HepG2 (cell line): ENCODE measurements around the gene SRSF1. TPM values are rescaled to one million over a fixed set of nuclear protein-coding genes. Genes with fewer than 3 reads are reported as not detected.

Experiments used
- ASH2L ChIP-seq: fragments of 300-600, 200-600 bp; sonication (generic); IDR thresholded peaks from 2 replicates; pipeline ENCODE4 v1.7.0; 2017; ENCODE audit warnings: low read depth, mild to moderate bottlenecking, moderate library complexity, mixed read lengths, low read length; ENCODE audit not compliant: insufficient read length
- DPF2 ChIP-seq: sonication (generic); formaldehyde crosslinking; IDR thresholded peaks from 2 replicates; pipeline ENCODE4 v1.4.0; 2020; ENCODE audit warnings: mild to moderate bottlenecking, low read depth, missing genetic modification reagents, borderline replicate concordance
- KDM4B ChIP-seq: sonication (generic); formaldehyde crosslinking; IDR thresholded peaks from 2 replicates; pipeline ENCODE4 v1.4.0; 2020; ENCODE audit warnings: missing genetic modification reagents
- NKX3-1 ChIP-seq: sonication (generic); formaldehyde crosslinking; IDR thresholded peaks from 2 replicates; pipeline ENCODE4 v1.5.0; 2020; ENCODE audit warnings: missing genetic modification reagents
- NR3C1 ChIP-seq: sonication (generic); formaldehyde crosslinking; IDR thresholded peaks from 2 replicates; pipeline ENCODE4 v1.4.0; 2020; ENCODE audit warnings: missing genetic modification reagents
- PRMT3 ChIP-seq: sonication (generic); formaldehyde crosslinking; IDR thresholded peaks from 2 replicates; pipeline ENCODE4 v1.8.1; 2022; ENCODE audit warnings: low read depth, mild to moderate bottlenecking, moderate library complexity, missing genetic modification reagents, borderline replicate concordance
- RNF2 ChIP-seq: fragments of 450-650 bp; conservative IDR thresholded peaks from 2 replicates; pipeline ENCODE4 v1.6.1; 2016; ENCODE audit warnings: low read depth
- ZNF333 ChIP-seq: sonication (generic); formaldehyde crosslinking; IDR thresholded peaks from 2 replicates; pipeline ENCODE4 v1.4.0; 2020; ENCODE audit warnings: mild to moderate bottlenecking, missing genetic modification reagents, borderline replicate concordance
- ZNF44 ChIP-seq: sonication (generic); formaldehyde crosslinking; IDR thresholded peaks from 2 replicates; pipeline ENCODE4 v1.5.1; 2020; ENCODE audit warnings: mild to moderate bottlenecking, missing genetic modification reagents
- ZNF562 ChIP-seq: sonication (generic); formaldehyde crosslinking; IDR thresholded peaks from 2 replicates; pipeline ENCODE4 v1.8.0; 2022; ENCODE audit warnings: missing genetic modification reagents, borderline replicate concordance
- polyA plus RNA-seq, 8 experiments: library from polyadenylated mRNA; depleted of rRNA in 3 of 8; stranded (reverse) in 7 of 8; unstranded in 1 of 8; fragments of >200 nt; fragmentation: Illumina TruSeq in 4 of 8; extraction: Trizol in 4 of 8; gene quantifications; 2 replicates each; pipeline versions ENCODE4 v1.2.1 to v1.2.3, GENCODE V29; 2011 to 2016; ENCODE audit warnings: low read depth in 4 of 8, missing spikeins in 1 of 8, mixed read lengths in 1 of 8; ENCODE audit not compliant: insufficient read depth in 1 of 8
- total RNA-seq, 5 experiments: library from RNA; depleted of rRNA; stranded (reverse); fragments of >200 nt; fragmentation: Illumina TruSeq; extraction: Trizol; gene quantifications; 2 replicates each; pipeline ENCODE4 v1.2.3, GENCODE V29; 2016; ENCODE audit warnings: low read depth in 1 of 5
- TF ChIP-seq, protein P1 (sequence below): sonication (generic); formaldehyde crosslinking; IDR thresholded peaks from 2 replicates; pipeline ENCODE4 v1.4.0; 2020; ENCODE audit warnings: missing genetic modification reagents
- TF ChIP-seq, protein P2 (sequence below): sonication (generic); formaldehyde crosslinking; IDR thresholded peaks from 2 replicates; pipeline ENCODE4 v1.5.0; 2020; ENCODE audit warnings: missing genetic modification reagents
- TF ChIP-seq, protein P3 (sequence below), 2 experiments: sonication (generic) in 1 of 2; formaldehyde crosslinking in 1 of 2; IDR thresholded peaks; 2 replicates each; pipeline versions ENCODE4 v1.5.1 to v1.6.1; 2011 to 2020; ENCODE audit warnings: borderline replicate concordance in 1 of 2, low read depth in 1 of 2, low read length in 1 of 2, mild to moderate bottlenecking in 1 of 2, missing genetic modification reagents in 1 of 2, moderate library complexity in 1 of 2
- TF ChIP-seq, protein P4 (sequence below): sonication (generic); formaldehyde crosslinking; IDR thresholded peaks from 2 replicates; pipeline ENCODE4 v1.5.0; 2020; ENCODE audit warnings: missing genetic modification reagents, mild to moderate bottlenecking, borderline replicate concordance
- TF ChIP-seq, protein P5 (sequence below): sonication (generic); formaldehyde crosslinking; IDR thresholded peaks from 2 replicates; pipeline ENCODE4 v1.8.1; 2023; ENCODE audit warnings: mild to moderate bottlenecking, missing genetic modification reagents

Gene SRSF1
- total and polyA plus RNA-seq, 2 of the 13 experiments (the other 11 are each of a cell fraction or from before 2014, with no cell fraction given): 142 to 445 TPM

DNA sequence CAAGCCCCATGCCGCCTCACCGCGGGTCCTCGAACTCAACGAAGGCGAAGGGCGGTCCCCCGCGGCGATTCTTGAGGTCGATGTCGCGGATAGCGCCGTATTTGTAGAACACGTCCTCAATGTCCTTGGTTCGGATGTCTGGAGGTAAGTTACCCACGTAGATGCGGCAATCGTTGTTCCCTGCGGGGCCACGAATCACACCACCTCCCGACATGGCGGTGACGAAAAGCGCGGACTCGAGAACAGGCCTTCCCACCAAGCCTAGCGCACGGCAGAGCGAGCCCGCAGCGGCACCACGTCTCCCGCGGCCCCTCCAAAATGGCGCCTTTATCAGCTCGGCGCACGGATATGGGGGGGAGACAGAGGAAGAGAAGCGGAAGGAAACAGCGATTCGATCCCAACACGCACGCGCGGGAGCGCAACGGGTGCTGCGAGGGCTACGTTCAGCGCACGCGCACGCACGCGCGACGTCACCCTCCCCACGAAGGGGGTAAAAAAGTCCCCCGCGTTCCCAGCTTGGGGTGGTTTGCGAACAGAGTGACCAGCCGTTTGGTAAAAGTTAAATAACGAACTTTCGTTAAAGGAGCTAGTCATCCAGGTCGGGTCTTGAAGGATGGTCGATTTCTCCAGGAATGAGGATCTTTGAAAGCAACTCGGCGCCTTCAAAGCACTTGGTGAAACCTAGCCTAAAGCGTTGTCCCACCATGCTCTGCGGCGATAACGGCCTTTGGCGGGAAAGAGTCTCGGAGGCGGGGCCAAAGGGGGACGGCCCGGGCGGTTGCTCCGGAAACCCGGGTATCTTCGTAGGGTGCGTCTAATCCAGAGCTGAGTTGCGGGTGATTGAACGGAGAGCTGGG is at the start of gene SRSF1 (continued):
- TF ChIP-seq, protein P1, sequence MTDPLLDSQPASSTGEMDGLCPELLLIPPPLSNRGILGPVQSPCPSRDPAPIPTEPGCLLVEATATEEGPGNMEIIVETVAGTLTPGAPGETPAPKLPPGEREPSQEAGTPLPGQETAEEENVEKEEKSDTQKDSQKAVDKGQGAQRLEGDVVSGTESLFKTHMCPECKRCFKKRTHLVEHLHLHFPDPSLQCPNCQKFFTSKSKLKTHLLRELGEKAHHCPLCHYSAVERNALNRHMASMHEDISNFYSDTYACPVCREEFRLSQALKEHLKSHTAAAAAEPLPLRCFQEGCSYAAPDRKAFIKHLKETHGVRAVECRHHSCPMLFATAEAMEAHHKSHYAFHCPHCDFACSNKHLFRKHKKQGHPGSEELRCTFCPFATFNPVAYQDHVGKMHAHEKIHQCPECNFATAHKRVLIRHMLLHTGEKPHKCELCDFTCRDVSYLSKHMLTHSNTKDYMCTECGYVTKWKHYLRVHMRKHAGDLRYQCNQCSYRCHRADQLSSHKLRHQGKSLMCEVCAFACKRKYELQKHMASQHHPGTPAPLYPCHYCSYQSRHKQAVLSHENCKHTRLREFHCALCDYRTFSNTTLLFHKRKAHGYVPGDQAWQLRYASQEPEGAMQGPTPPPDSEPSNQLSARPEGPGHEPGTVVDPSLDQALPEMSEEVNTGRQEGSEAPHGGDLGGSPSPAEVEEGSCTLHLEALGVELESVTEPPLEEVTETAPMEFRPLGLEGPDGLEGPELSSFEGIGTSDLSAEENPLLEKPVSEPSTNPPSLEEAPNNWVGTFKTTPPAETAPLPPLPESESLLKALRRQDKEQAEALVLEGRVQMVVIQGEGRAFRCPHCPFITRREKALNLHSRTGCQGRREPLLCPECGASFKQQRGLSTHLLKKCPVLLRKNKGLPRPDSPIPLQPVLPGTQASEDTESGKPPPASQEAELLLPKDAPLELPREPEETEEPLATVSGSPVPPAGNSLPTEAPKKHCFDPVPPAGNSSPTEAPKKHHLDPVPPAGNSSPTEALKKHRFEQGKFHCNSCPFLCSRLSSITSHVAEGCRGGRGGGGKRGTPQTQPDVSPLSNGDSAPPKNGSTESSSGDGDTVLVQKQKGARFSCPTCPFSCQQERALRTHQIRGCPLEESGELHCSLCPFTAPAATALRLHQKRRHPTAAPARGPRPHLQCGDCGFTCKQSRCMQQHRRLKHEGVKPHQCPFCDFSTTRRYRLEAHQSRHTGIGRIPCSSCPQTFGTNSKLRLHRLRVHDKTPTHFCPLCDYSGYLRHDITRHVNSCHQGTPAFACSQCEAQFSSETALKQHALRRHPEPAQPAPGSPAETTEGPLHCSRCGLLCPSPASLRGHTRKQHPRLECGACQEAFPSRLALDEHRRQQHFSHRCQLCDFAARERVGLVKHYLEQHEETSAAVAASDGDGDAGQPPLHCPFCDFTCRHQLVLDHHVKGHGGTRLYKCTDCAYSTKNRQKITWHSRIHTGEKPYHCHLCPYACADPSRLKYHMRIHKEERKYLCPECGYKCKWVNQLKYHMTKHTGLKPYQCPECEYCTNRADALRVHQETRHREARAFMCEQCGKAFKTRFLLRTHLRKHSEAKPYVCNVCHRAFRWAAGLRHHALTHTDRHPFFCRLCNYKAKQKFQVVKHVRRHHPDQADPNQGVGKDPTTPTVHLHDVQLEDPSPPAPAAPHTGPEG (CRISPR knock-in tag): peak; percentile 90
- TF ChIP-seq NKX3-1 (peak; percentile 85), RNF2 (peak; percentile 99), NR3C1 (CRISPR knock-in tag) (no peak), ZNF44 (CRISPR knock-in tag) (peak; percentile 96), ZNF562 (CRISPR knock-in tag) (peak; percentile 73; the same call in 1 of the 2 replicates), DPF2 (CRISPR knock-in tag) (0 out of 2 replicates have a peak, but pooled peaks have one; percentile 35), PRMT3 (peak; percentile 79; the same call in 1 of the 2 replicates), KDM4B (CRISPR knock-in tag) (peak; percentile 36), ASH2L (peak; percentile 96), ZNF333 (CRISPR knock-in tag) (peak; percentile 97)
- TF ChIP-seq, protein P2, sequence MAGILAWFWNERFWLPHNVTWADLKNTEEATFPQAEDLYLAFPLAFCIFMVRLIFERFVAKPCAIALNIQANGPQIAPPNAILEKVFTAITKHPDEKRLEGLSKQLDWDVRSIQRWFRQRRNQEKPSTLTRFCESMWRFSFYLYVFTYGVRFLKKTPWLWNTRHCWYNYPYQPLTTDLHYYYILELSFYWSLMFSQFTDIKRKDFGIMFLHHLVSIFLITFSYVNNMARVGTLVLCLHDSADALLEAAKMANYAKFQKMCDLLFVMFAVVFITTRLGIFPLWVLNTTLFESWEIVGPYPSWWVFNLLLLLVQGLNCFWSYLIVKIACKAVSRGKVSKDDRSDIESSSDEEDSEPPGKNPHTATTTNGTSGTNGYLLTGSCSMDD (CRISPR knock-in tag): no peak
- TF ChIP-seq, protein P3, sequence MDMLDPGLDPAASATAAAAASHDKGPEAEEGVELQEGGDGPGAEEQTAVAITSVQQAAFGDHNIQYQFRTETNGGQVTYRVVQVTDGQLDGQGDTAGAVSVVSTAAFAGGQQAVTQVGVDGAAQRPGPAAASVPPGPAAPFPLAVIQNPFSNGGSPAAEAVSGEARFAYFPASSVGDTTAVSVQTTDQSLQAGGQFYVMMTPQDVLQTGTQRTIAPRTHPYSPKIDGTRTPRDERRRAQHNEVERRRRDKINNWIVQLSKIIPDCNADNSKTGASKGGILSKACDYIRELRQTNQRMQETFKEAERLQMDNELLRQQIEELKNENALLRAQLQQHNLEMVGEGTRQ (IDR thresholded peaks at IDR 0.05; ENCODE audit: low read depth, low read length): no peak
- TF ChIP-seq, protein P3 (CRISPR knock-in tag; IDR thresholded peaks at IDR 0.05; ENCODE audit: borderline replicate concordance): peak; percentile 56; the same call in 1 of the 2 replicates
- TF ChIP-seq, protein P4, sequence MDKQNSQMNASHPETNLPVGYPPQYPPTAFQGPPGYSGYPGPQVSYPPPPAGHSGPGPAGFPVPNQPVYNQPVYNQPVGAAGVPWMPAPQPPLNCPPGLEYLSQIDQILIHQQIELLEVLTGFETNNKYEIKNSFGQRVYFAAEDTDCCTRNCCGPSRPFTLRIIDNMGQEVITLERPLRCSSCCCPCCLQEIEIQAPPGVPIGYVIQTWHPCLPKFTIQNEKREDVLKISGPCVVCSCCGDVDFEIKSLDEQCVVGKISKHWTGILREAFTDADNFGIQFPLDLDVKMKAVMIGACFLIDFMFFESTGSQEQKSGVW: no peak
- TF ChIP-seq, protein P5, sequence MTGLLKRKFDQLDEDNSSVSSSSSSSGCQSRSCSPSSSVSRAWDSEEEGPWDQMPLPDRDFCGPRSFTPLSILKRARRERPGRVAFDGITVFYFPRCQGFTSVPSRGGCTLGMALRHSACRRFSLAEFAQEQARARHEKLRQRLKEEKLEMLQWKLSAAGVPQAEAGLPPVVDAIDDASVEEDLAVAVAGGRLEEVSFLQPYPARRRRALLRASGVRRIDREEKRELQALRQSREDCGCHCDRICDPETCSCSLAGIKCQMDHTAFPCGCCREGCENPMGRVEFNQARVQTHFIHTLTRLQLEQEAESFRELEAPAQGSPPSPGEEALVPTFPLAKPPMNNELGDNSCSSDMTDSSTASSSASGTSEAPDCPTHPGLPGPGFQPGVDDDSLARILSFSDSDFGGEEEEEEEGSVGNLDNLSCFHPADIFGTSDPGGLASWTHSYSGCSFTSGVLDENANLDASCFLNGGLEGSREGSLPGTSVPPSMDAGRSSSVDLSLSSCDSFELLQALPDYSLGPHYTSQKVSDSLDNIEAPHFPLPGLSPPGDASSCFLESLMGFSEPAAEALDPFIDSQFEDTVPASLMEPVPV (CRISPR knock-in tag): 0 out of 2 replicates have a peak, but pooled peaks have one; percentile 80
